ENCODE measurements around the gene PUM2. TPM values are rescaled to one million over a fixed set of nuclear protein-coding genes. Genes with fewer than 3 reads are reported as not detected.

The PUM2 gene
- total and polyA plus RNA-seq, 2 of the 13 experiments (the other 11 are each of a cell fraction or from before 2014, with no cell fraction given) = 69.6 to 69.8 TPM

GRCh38 chr2:20213651-20214565 is 136.7 kb downstream of the PUM2 start (continued):
- TF ChIP-seq ZNF576 (CRISPR knock-in tag; IDR thresholded peaks at IDR 0.05) = no peak
- no peak for TF ChIP-seq AGO1 (IDR thresholded peaks at IDR 0.05; ENCODE audit: low read depth, low read length, poor library complexity, severe bottlenecking)
- TF ChIP-seq ARID4A (CRISPR knock-in tag; IDR thresholded peaks at IDR 0.05; ENCODE audit: borderline replicate concordance) = peak; percentile 69; the same call in 1 of the 2 replicates
- TF ChIP-seq JUNB (CRISPR knock-in tag; IDR thresholded peaks at IDR 0.05; ENCODE audit: borderline replicate concordance) = no peak
- peak; percentile 65; the same call in 1 of the 2 replicates for TF ChIP-seq KLF12 (CRISPR knock-in tag; IDR thresholded peaks at IDR 0.05; ENCODE audit: borderline replicate concordance)
- TF ChIP-seq TAF1 (CRISPR knock-in tag; IDR thresholded peaks at IDR 0.05) = no peak; the same call in 1 of the 2 replicates
- no peak for TF ChIP-seq GABPA (IDR thresholded peaks at IDR 0.05; ENCODE audit: low read depth, low read length)
- TF ChIP-seq GABPA (CRISPR knock-in tag; IDR thresholded peaks at IDR 0.05; ENCODE audit: low read depth) = peak; percentile 44
- TF ChIP-seq SATB2 (CRISPR knock-in tag; IDR thresholded peaks at IDR 0.05) = no peak
- peak; percentile 78 for TF ChIP-seq SAP130 (CRISPR knock-in tag; IDR thresholded peaks at IDR 0.05; ENCODE audit: low read depth)
- TF ChIP-seq CREB3 (CRISPR knock-in tag; IDR thresholded peaks at IDR 0.05) = 0 out of 2 replicates have a peak, but pooled peaks have one; percentile 31
- 0 out of 3 replicates have a peak, but pooled peaks have one; percentile 3 for TF ChIP-seq MXI1 (IDR thresholded peaks at IDR 0.05; ENCODE audit: borderline replicate concordance, low read depth, low read length)
- TF ChIP-seq ZBTB7A (CRISPR knock-in tag; IDR thresholded peaks at IDR 0.05) = peak; percentile 64; the same call in 1 of the 2 replicates
